Prostate gland (tissue), 2 donors: ENCODE data around the gene ENPEP.

Source experiments
- POLR2AphosphoS5 ChIP-seq: sonication (generic); formaldehyde crosslinking; IDR thresholded peaks from one replicate; pipeline ENCODE4 v1.6.1; 2017; ENCODE audit warnings: antibody characterized with exemption
- TF ChIP-seq, protein P1 (sequence below), 4 experiments: fragments of 200-600 bp in 2 of 4; fragments of 450-650 bp in 2 of 4; sonication (generic) in 2 of 4; IDR thresholded peaks; 1 replicate in 3 of 4; 2 replicates in 1 of 4; pipeline ENCODE4 v1.5.1; 2016 to 2019; ENCODE audit warnings: antibody characterized with exemption in 4 of 4, mild to moderate bottlenecking in 2 of 4, moderate library complexity in 2 of 4

DNA sequence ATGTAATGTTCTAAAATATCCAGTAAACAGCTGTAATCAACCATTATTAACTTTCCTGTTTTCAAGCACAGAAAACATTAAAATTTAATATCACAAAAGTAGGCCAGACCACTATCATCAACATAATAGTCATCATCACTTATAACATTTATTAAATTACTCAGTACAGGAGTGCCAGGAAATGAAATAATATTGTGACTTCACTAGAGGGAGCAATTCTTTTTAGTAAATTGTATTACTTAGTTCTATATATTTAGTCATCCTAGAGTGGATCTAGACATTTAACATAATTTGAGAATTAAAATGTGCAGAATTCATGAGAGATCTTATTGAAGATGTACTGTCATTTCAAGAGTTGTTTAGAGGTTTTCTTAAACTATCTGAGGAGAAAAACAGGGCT, 113.3 kb downstream of the ENPEP start:
- TF ChIP-seq, protein P1, sequence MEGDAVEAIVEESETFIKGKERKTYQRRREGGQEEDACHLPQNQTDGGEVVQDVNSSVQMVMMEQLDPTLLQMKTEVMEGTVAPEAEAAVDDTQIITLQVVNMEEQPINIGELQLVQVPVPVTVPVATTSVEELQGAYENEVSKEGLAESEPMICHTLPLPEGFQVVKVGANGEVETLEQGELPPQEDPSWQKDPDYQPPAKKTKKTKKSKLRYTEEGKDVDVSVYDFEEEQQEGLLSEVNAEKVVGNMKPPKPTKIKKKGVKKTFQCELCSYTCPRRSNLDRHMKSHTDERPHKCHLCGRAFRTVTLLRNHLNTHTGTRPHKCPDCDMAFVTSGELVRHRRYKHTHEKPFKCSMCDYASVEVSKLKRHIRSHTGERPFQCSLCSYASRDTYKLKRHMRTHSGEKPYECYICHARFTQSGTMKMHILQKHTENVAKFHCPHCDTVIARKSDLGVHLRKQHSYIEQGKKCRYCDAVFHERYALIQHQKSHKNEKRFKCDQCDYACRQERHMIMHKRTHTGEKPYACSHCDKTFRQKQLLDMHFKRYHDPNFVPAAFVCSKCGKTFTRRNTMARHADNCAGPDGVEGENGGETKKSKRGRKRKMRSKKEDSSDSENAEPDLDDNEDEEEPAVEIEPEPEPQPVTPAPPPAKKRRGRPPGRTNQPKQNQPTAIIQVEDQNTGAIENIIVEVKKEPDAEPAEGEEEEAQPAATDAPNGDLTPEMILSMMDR (IDR thresholded peaks at IDR 0.05) = no peak
- TF ChIP-seq POLR2AphosphoS5 = no peak
